ENCODE data around the gene OSBPL9. TPM values are rescaled to one million over a fixed set of nuclear protein-coding genes. Genes with fewer than 3 reads are reported as not detected.

The OSBPL9 gene
- total and polyA plus RNA-seq, 9 of the 15 experiments (the other 6 are each of a cell fraction or from before 2014, with no cell fraction given): 43.9 to 217 (median 170) TPM

GRCh38 chr1:51684776-51685175 is 67.9 kb downstream of the OSBPL9 start:
- Histone ChIP-seq H3K4me1 (replicated peaks in 1 of 2; ENCODE audit: control insufficient read depth in 2 of 2, insufficient read depth in 2 of 2, low read length in 2 of 2) (peaks cover 0 to under 1% of the 10 kb centered on the region in 2 experiments; a peak in 1 of 5 replicates), H3K9me1 (ENCODE audit: control insufficient read depth, insufficient read depth, low read length) (no peaks in the 10 kb centered on the region), H4K20me1 (replicated peaks; ENCODE audit: control insufficient read depth, insufficient read depth, low read length) (no peaks in the 10 kb centered on the region; the same call in 1 of the 2 replicates), H2AFZ (ENCODE audit: low read depth, low read length) (no peak overlapping the region), H3K4me2 (ENCODE audit: insufficient read depth, low read length) (no peak overlapping the region), H3K9me3 (replicated peaks; ENCODE audit: control insufficient read depth, insufficient read depth, low read depth, low read length) (no peaks in the 10 kb centered on the region), H3K79me2 (ENCODE audit: control insufficient read depth, insufficient read depth, low read length) (no peaks in the 10 kb centered on the region), H3K9ac (ENCODE audit: insufficient read depth in 1 of 2, low read depth in 2 of 2, low read length in 2 of 2) (no peak overlapping the region), H3K4me3 (no peak overlapping the region), H3K27ac (ENCODE audit: extremely low read depth, low read depth, low read length) (no peak overlapping the region), H3K36me3 (ENCODE audit: control insufficient read depth, insufficient read depth, low read length) (no peaks in the 10 kb centered on the region), H3K27me3 (ENCODE audit: control insufficient read depth in 2 of 2, insufficient read depth in 2 of 2, low read length in 2 of 2) (no peaks in the 10 kb centered on the region)
- no peak for DNase-seq (ENCODE audit: extremely low read depth in 1 of 4, low spot score in 3 of 4)
- intact Hi-C loops (cut with micrococcal nuclease): no loop called here
- BruUV-seq (replicated peaks): no TSS peak
- POLR2A ChIA-PET: interaction anchor here (0.6 kb wide), 2 partner anchors 17 to 167 kb away, joined by 3 to 5 read pairs; no protein-coding TSS in a partner anchor
- TF ChIP-seq CBX3 (IDR thresholded peaks at IDR 0.05; ENCODE audit: borderline replicate concordance in 1 of 2, low read length in 2 of 2) (no peak), MLLT1 (IDR thresholded peaks at IDR 0.05) (no peak), BHLHE40 (IDR thresholded peaks at IDR 0.05; ENCODE audit: low read length) (no peak), ZNF253 (CRISPR knock-in tag; conservative IDR thresholded peaks at IDR 0.05) (no peak)
- TF ChIP-seq, protein P1, sequence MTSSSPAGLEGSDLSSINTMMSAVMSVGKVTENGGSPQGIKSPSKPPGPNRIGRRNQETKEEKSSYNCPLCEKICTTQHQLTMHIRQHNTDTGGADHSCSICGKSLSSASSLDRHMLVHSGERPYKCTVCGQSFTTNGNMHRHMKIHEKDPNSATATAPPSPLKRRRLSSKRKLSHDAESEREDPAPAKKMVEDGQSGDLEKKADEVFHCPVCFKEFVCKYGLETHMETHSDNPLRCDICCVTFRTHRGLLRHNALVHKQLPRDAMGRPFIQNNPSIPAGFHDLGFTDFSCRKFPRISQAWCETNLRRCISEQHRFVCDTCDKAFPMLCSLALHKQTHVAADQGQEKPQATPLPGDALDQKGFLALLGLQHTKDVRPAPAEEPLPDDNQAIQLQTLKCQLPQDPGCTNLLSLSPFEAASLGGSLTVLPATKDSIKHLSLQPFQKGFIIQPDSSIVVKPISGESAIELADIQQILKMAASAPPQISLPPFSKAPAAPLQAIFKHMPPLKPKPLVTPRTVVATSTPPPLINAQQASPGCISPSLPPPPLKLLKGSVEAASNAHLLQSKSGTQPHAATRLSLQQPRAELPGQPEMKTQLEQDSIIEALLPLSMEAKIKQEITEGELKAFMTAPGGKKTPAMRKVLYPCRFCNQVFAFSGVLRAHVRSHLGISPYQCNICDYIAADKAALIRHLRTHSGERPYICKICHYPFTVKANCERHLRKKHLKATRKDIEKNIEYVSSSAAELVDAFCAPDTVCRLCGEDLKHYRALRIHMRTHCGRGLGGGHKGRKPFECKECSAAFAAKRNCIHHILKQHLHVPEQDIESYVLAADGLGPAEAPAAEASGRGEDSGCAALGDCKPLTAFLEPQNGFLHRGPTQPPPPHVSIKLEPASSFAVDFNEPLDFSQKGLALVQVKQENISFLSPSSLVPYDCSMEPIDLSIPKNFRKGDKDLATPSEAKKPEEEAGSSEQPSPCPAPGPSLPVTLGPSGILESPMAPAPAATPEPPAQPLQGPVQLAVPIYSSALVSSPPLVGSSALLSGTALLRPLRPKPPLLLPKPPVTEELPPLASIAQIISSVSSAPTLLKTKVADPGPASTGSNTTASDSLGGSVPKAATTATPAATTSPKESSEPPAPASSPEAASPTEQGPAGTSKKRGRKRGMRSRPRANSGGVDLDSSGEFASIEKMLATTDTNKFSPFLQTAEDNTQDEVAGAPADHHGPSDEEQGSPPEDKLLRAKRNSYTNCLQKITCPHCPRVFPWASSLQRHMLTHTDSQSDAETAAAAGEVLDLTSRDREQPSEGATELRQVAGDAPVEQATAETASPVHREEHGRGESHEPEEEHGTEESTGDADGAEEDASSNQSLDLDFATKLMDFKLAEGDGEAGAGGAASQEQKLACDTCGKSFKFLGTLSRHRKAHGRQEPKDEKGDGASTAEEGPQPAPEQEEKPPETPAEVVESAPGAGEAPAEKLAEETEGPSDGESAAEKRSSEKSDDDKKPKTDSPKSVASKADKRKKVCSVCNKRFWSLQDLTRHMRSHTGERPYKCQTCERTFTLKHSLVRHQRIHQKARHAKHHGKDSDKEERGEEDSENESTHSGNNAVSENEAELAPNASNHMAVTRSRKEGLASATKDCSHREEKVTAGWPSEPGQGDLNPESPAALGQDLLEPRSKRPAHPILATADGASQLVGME (CRISPR knock-in tag; IDR thresholded peaks at IDR 0.05): no peak
- TF ChIP-seq, protein P2, sequence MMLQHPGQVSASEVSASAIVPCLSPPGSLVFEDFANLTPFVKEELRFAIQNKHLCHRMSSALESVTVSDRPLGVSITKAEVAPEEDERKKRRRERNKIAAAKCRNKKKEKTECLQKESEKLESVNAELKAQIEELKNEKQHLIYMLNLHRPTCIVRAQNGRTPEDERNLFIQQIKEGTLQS (IDR thresholded peaks at IDR 0.05): no peak
- TF ChIP-seq, protein P2 (CRISPR knock-in tag; conservative IDR thresholded peaks at IDR 0.05): no peak
- no peak for ATAC-seq
- in situ Hi-C loops (cut with MboI): no loop called here
- WGBS (ENCODE audit: insufficient coverage, low coverage, missing lambda C conversion rate): 88% methylated on average over 3 of the region's 5 CpGs
- CTCF ChIA-PET (ENCODE audit: low intra/inter-chr PET ratio): interaction anchor here (0.6 kb wide), 1 partner anchor 289 kb away, joined by 5 read pairs; no protein-coding TSS in a partner anchor
- no peak for FAIRE-seq
